HG03565 (cell line): ENCODE measurements around the gene VSIG10.

Experiments
- ATAC-seq: cut with Tn5 transposase; IDR thresholded peaks from one replicate; pipeline ENCODE4 v1.9.1; 2021; ENCODE audit warnings: mild to moderate bottlenecking, moderate library complexity; ENCODE audit not compliant: unreplicated experiment

The VSIG10 gene

GRCh38 chr12:118060301-118061010 lies 43.4 kb downstream of the VSIG10 start:
- no peak for ATAC-seq

- ATAC-seq: no peak
These were observed 44.2 kb downstream of the VSIG10 start for GRCh38 chr12:118059341-118060191.

GRCh38 chr12:118058881-118059280 lies 44.9 kb downstream of the VSIG10 start:
- no peak for ATAC-seq

GRCh38 chr12:118058227-118058626 lies 45.6 kb downstream of the VSIG10 start:
- ATAC-seq: no peak

GRCh38 chr12:118055865-118056773 lies 47.7 kb downstream of the VSIG10 start:
- ATAC-seq: no peak

GRCh38 chr12:118055144-118055557 lies 48.7 kb downstream of the VSIG10 start:
- no peak for ATAC-seq

GRCh38 chr12:118053071-118053985 lies 50.5 kb downstream of the VSIG10 start:
- no peak for ATAC-seq

- ATAC-seq: no peak
These were observed 51.3 kb downstream of the VSIG10 start for GRCh38 chr12:118052324-118053070.

- no peak for ATAC-seq
These were observed 52.6 kb downstream of the VSIG10 start for GRCh38 chr12:118050972-118051910.

- ATAC-seq: no peak
These were observed 57.4 kb downstream of the VSIG10 start for GRCh38 chr12:118046430-118046829.

- no peak for ATAC-seq
These were observed 59.2 kb downstream of the VSIG10 start for GRCh38 chr12:118044577-118044976.

- no peak for ATAC-seq
These were observed 59.7 kb downstream of the VSIG10 start for GRCh38 chr12:118044075-118044474.

- no peak for ATAC-seq
These were observed 61.7 kb downstream of the VSIG10 start for GRCh38 chr12:118042091-118042490.

- no peak for ATAC-seq
These were observed 65.7 kb downstream of the VSIG10 start for GRCh38 chr12:118038137-118038536.

- ATAC-seq: no peak
These were observed 67.0 kb downstream of the VSIG10 start for GRCh38 chr12:118036672-118037411.

GRCh38 chr12:118035190-118036041 lies 68.4 kb downstream of the VSIG10 start:
- peak; percentile 83 for ATAC-seq
